Activated CD8-positive, alpha-beta memory T cell treated with anti-CD3 and anti-CD28 coated beads, Interleukin-2, amount 50 U/mL, for 24 hours (primary cell): Measurements from ENCODE around the gene MIOS.

Experiments used
- DNase-seq: peaks from one replicate; pipeline ENCODE4 v3.0.0-alpha.2; 2020; ENCODE audit errors: extremely low read depth

Gene MIOS

DNA sequence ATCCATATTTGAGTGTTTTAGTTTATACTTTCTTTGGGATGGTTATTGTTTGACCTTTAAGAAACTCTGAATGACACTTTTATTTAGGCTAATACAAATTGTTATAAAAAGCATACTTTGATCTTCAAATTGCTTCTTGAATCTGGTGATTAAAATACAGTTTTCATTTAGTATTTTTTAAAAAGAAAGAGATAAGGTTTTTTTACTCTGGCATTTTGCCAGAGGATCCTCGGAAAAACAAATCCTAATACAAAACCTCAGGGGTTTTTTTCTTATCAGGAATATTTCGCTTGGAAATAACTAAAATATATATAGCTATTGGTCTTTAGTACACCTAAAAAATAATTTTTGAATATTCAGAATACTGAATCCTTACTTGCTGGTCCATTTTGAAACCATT, 17.0 kb downstream of the MIOS start:
- DNase-seq = no peak

DNA sequence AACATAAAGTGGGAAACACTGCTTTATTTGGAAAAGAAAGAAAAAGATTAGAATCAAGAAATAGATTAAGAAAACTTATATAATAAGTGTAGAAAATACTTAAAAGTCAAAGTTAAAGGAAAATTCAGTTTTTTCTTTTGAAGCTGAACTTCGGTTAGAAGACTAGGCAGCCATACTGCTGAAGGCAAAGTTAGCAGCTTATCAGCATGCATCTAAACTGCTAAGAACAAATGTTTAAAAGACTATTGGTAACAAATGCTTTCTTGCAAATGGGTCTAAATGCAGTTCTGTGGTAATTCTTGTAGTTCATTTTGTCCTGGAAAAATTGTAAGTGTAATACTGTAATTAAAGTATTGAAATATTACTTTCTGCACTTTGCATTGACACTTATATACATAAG, 18.0 kb downstream of the MIOS start:
- no peak for DNase-seq

DNA sequence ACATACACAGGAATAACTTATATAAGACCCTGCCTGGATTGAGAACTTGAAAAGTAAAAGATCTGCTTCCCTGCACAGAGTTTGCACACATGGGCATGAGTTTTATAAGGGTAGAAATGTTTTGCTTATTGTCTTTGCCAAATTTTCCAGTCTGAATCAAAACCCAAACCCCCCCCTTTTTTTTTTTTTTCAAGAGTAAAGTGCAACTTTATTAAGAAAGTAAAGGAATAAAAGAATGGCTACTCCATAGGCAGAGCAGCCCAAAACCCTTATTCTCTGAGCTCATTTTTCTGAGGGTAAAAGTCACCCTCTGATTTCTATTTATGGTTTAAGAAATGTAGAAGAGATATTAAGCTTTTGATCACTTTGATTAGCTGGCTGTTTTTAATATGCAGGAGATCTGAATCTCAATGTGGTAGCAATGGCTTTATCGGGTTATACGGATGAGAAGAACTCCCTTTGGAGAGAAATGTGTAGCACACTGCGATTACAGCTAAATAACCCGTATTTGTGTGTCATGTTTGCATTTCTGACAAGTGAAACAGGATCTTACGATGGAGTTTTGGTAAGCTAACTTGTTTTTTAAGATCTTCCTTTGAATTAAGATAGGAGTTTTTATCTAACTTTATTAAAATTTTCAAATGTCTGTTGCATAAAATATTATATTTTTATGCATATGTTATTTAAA, 18.7 kb downstream of the MIOS start:
- DNase-seq = no peak

DNA sequence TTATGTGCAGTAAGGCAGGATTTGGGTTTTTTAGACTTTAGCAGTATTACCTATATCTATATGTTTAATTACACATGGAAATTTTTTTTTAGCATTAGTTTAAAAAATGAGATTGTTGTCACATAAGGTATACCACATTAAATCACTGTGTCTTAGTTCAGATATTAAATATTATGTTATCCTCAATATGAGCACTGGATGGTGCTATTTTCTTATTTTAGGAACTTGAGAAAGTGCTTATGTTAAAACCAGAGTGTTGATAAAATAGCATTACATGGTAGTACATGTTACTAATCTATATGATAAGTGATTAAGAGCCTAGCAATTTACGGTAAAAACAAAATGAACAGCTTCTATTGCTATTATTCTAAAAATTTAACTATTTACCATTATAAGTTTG, 28.8 kb downstream of the MIOS start:
- DNase-seq = no peak

DNA sequence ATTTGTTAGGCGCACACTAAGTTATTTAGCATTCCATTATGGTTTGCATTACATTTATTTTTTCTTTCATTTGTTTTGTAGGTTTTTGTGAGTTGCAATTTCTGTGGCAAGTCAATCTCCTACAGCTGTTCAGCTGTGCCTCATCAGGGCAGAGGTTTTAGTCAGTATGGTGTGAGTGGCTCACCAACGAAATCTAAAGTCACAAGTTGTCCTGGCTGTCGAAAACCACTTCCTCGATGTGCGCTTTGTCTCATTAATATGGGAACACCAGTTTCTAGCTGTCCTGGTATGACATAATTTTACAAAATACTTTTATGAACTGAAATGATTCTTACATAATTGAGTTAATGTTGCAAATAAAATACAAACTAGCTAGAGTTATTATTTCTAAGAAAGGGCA, 29.5 kb downstream of the MIOS start:
- DNase-seq = no peak

DNA sequence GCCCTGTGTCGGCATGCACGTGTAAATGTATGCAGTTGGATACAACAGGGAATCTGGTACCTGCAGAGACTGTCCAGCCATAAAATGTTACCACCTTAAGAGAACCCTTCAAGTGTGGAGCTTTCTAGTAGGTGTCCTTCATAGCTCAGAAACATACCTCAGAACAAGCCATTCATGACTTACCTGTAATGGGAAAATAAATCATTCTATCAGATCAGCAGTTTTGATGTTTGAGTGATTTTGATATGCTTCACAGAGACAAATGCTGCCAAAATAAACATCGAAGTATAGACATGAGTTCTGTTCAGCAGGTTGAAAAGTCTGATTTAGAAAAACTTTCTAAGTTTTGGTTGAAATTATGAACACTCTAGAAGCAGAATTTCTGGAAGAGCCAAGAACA, 40.3 kb downstream of the MIOS start:
- DNase-seq = no peak

DNA sequence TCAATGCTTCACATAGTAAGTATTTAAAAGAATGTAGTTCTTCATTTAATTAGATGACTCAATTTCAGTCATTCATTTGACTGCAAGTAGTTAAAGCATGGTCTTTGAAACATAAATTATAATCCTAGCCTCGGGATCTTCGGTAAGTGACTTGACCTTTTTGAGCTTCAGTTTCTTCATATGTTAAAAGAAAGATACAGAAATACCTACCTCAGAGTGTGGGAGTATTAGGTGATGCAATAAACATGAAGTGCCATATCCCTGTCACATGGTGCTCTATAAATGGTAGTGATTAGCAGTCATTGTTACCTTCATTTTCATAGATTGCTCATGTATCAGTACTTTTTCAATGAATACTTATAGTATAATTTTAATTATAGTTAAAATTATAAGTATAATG, 42.6 kb downstream of the MIOS start:
- no peak for DNase-seq

DNA sequence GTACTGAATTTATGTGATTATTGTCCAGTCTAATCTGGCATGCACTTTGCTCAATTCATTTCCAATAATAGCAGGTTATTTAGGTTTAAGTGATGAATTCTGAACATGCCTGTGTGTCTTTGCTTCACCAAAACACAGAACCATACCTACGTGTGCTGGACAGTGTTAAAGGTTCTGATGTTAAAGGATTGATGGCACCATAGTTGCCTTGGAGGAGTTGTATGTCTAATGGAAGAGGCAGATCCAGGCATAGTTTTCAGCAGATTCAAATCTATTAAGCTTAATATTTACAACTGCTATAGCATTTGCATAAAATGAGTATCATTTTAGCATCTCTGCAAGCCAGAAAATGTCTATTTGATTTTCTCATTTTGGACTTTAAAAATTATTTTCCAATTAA, 45.8 kb downstream of the MIOS start:
- DNase-seq = no peak

DNA sequence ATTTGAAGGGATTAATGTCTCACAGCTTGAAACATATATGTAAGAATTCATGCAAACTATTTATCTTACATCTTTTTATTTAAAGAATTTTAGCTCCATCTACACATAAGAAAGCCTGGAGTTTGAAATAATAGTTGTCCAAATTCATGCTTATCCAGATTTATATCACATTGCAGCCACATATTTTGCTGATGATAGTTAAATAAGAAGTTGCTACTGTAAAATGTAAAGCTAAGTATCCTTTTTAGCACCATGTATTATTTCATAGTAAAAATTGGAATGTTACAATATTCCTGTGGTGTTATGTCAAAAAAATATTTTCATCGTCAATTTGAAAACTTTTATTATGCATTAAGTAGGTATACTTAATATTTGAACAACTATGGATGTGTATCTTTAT, 46.5 kb downstream of the MIOS start:
- DNase-seq = no peak

DNA sequence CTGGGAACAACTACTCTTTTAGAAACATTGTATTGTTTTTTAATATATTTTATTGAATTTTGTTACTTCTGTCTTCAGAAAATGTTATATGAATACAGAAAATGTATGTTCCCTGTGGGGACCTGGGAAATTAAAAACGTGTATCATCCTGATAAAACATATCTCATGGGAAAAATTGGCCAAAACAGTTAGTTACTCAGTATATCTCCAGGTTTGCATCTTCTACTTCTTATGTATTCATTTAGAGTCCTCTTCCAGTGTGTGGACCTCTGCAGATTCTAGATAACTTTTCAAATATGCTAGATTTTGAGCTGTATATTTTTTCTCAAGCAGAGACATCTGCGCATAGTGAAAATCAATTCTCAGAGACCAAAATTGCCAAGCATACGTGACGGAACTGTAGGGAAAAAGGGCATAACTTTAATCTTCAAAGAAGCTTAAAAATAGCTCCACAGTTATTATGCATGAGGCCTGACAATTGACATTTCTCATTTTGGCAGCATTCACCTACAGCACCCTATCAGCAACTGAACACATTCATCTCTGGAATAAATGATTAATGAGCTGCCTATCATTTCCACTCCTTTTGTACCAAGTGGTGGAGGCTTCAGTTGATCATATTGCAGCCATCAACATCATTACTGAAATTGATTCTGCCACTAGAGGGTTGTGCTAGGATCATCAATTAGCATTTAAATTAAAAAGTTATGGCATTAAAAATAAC, 47.5 kb downstream of the MIOS start:
- no peak for DNase-seq

DNA sequence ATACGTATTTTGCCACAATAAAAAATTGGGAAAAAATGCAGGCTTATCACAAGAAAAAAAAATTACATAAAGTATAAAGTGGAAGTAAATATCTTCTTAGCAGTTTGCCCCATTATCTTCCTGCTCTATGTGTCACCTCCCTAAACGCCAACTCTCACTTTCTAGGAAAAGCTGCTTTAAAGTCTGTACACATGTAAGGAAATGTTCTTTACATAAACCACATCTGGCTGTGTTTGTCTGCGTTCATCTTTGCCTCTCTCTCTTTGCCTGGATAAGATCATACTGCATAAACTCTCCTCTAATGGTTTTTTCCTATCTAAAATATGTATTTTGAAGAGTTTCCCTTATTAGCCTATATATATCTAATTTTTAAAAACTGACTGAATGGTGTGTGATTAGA, 50.9 kb downstream of the MIOS start:
- DNase-seq = no peak

DNA sequence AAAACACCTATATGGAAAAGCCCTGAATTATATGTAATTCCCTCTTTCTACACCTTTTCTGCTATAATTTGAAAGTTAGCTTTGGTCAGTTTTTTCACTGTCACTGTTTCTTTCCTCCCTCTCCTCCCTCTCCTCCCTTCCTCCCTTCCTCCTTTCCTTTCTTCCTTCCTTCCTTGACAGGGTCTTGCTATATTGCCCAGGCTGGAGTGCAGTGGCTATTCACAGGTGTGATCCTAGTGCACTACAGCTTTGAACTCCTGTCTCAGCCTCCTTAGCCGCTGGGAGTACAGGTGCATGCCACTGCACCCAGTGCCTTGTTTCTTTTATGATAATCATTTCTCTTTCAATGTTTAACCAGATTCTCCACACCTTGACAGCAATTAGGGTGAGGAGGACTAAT, 51.7 kb downstream of the MIOS start:
- no peak for DNase-seq

DNA sequence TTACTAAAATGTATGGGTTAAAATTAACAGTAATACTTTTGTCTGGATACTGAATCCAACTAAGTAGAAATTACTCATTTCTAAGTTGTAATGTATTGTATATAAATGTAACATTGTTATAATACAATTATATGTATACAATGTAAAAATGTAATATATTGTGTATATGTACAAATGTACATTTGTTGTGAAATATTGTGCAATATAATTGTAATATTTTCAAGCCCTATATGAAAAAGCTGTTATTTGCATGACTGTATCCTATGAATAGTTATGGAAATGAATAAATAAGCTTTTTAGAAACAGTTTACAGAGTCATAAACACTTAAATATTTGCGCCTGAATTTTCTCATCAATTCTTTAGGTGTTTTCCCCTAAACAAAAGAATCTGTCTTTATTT, 53.6 kb downstream of the MIOS start:
- no peak for DNase-seq

DNA sequence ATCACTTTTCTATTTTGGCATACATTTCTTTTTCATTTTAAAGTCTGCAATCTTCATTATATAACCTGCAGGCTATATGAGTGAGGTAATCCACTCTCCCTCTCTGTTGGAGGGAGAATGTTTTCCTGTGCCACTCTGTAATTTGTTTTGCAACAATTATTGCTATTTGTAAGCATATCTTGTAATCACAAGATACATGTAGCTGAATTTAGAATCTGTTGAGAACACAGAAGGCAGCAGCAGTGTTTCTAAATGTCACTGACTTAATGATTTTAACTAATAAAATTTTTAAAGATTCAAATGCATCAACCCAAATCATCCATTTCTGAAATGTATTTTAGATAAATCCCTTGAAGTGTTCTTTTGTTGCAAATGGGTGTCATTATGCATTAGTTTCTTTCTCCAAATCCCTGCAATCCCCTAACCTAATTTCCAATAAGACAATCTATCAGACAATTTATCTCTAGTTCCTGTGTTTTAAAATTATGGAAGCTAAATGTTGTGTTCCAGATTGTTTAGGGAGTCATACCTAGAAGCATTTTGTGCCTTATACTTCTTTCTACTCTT, 54.0 kb downstream of the MIOS start:
- no peak for DNase-seq

DNA sequence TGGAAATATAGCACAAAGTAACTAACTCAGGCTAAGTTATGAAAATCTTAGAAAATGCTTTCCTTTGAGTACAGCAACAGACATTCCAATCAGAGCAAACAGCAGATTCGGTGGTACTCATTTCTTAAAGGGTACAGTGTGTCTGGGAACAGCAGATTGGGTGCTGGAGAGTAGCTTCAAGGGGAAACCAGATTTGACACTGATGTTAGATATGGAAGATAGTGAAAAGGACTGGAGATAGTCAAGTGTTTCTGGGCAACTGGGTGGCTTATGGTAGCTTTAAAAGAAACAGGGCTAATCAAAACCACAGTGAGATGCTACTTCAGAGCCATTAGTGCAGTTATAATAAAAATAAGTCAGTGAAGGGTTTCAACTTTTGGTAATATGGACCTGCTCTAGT, 61.8 kb downstream of the MIOS start:
- no peak for DNase-seq

DNA sequence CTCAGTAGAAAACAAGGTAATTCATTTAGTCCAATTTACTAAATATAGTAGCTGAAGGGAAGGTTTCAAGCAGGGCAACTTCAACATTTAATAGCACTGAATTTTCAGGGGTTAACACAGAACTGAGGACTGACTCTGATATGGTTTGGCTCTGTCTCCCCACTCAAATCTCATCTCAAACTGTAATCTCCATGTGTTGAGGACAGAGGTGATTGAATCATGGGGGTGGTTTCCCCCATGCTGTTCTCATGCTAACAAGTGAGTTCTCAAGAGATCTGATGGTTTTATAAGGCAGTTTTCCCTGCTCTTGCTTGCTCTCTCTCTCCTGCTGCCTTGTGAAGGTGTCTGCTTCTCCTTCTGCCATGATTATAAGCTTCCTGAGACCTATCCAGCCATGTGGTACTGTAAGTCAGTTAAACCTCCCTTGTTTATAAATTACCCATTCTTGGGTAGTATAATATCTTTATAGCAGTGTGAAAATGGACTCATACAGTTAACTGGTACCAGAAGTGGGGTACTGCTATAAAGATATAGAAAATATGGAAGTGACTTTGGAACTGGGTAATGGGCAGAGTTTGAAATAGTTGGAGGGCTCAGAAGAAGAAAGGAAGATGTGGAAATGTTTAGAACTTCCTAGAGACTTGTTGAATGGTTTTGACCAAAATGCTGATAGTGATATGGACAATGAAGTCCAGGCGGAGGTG, 64.1 kb downstream of the MIOS start:
- no peak for DNase-seq

DNA sequence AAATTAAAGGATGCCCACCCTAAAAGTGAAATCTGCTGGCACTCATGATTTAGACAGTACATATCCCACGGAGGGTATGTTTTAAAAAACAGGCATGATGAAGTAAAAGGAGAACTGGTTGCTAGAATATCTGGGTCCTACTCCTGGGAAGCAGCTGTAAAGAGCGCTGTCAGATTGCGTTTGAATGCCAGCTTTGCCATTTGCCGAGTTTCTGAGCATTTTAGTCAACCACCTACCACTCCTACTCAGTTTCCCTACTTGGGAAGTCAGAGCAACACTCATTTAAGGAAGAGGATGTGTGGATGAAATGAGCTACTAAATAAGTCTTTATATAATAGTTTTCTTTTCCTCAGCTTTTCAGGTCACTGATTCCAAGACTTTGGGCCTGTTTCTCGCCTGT, 72.7 kb downstream of the MIOS start:
- no peak for DNase-seq

DNA sequence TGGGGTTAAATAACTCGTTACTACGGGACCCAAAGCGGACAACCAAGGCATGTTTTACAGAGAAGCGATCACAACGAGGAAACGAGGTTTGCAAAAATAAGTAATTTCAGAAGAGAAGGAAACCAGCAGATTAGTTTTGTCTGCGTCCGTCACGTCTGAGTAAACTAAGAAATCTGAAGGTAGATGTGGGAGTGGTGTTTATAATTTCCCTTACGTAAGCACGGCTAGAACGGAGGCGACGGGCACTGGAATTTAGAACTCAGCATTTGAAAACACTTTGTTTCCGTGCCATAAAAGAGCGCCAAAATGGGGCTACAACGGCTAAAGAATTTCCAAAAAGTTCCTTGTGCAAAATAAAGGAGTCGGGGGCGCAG, 73.2 kb downstream of the MIOS start:
- peak; percentile 14 for DNase-seq

DNA sequence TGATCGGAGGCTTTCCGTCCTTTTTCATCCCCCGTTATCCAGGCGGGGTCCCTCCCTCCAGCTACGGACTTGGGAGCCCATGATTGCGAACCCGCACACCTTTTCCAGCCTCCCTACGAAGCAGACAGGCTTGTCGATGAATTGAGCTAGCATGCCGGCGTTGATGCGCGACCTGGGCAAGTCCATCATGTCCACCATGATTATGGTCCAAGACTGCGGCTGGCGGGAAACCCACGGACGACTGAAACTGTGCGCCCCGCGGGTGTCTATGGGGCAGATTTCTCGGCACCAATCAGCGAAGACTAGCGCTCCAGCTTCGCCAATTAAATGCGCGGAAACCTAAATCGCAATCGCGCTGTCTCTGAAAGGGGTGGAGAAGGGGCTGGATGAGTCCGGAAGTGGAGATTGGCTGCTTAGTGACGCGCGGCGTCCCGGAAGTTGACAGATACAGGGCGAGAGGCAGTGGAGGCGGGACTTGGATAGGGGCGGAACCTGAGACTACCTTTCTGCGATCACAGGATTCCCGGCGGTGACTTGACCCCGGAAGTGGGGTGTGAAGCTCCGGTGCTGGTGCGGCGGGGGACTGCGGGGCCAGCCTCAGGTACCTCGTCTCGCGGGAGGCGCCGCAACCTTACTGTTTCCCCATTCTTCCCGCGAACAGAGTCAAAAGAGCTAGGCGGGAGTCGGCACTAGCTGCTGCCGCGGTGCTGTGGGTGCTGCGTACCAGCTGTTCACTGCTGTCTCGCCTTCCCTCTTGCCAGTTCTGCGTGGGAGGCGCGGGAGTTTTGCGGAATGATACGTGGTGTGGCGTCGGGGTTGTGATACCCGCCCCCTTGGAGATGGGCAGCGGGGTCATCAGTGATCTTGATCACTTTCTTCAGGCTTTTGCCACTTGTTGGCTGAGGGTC, 73.8 kb downstream of the MIOS start, which contains the start of gene UMAD1:
Gene UMAD1 (plus strand): TSS at position 532 of the 908 bp plus-strand sequence. CDS start 32,620 bp downstream, outside the sequence.
- peak; percentile 96 for DNase-seq

DNA sequence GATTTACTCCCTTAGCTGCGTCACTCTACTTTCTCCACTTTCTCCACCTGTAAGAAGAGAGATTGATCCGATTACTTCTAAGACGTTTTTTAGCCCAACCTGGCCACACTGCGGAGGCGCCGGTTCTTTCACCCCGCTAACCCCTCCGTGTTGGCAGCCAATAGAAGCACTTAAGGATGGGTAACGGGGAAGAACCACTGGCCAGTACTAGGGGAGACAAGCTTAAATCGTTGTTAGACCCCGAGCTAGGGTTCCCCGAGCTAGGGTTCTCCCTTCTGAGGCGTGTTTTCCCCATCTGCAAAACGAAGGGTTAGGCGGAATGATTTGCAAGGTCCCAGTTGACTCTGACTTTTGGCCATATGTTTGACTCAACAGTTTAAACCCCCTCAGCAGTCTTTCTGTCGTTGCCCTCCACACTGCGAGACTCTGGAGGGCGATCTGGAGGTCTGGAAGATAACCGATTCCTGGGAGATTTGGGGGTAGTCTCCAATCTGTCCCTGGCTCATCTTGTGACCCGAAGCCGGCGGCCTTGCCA, 74.5 kb downstream of the MIOS start:
- no peak for DNase-seq

DNA sequence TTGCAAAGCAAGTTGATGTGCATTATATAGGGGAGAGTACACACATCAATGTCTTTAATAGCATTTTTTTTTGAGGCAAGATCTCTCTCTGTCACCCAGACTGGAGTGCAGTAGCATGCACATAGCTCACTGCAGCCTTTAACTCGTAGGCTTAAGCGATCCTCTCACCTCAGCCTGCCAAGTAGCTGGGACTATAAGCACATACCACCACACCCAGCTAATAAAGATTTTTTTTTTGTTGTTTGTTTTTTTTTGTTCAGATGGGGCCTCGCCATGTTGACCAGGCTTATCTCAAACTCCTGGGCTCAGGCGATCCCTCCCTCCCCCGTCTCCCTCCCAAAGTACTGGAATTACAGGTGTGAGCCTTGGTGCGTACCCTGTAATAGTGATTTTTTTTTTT, 75.4 kb downstream of the MIOS start:
- no peak for DNase-seq
